Endothelial cell of hepatic sinusoid (primary cell): ENCODE measurements around the gene LONRF2.

ENCODE experiments used
- in situ Hi-C: cut with HindIII; loops from 2 replicates; pipeline ENCODE4 v1.10.0; 2017; ENCODE audit warnings: low sequenced_read_pairs

The LONRF2 gene

GRCh38 chr2:100277540-100278207 is 44.6 kb downstream of the LONRF2 start:
- in situ Hi-C loops: no loop called here

- in situ Hi-C loops: no loop called here
These were observed 45.6 kb downstream of the LONRF2 start for GRCh38 chr2:100276716-100277115.

- in situ Hi-C loops: no loop called here
These were observed 47.1 kb downstream of the LONRF2 start for GRCh38 chr2:100275200-100275589.

DNA sequence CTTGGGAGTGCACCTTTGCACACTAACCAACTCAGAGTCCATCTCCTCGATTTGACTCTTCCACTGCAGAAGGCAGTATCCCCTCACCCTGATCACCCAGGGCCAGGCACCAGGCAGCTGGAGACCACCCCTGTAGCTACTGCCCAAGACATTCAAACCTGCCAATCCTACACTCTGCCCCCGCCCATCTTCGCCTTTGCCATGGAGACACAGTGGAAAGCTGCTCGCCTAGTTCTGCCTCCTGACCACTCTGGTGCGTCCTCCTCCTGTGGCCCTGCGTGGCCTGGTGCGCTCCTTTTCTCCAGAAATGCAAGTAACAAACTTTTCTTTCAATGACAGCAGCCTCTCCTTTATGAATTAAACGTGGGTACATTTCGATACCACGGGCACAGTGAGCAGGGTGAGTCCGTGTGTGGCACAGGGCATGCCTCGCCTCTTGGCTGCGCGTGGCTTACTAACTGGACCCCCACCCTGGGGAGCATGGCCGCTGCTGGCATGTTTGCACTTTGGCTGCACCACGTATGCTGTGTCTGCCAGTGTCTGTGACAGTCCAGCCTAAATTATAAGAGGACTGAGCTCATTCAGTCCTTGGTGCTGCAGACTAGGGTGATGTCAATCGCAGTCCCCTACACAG is 47.6 kb downstream of the LONRF2 start:
- in situ Hi-C loops: no loop called here

DNA sequence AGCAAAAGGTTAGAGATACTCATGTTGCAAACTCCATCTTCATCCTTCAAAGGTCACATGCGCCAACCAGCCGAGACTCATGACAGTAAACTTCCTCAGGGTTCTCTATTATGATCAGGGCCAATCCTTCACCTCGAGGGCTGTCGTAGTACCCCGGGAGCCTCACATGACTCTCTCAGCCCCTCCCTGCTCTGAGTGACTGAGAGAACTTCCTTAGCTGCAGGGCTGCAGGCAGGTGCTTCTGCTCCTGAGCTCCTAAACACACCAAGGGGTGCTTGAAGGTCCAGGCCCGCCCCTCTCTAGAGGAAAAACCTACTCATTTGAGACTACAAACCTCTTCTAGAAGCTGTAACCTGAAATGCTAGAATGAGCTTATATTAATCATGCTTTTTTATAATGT is 48.2 kb downstream of the LONRF2 start:
- in situ Hi-C loops: no loop called here

DNA sequence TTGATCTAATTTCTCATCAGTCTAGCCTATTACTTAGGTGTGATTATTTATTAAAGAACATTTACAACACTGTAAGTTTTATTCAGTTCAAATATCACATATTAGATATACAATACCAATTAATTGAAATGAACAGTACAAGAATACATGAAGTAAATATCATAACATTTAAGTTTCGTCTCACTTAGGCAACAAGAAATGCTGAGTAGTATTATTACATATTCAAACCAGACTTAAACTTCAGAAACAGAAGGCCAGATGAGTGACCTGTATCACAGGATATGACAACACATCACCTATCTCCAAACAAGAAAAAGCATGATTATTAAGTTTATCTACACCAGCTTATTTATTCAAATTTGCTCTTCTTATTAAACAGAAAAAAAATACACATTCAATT is 48.9 kb downstream of the LONRF2 start:
- in situ Hi-C loops: no loop called here

- in situ Hi-C loops: no loop called here
These were observed 49.4 kb downstream of the LONRF2 start for GRCh38 chr2:100272841-100273329.

DNA sequence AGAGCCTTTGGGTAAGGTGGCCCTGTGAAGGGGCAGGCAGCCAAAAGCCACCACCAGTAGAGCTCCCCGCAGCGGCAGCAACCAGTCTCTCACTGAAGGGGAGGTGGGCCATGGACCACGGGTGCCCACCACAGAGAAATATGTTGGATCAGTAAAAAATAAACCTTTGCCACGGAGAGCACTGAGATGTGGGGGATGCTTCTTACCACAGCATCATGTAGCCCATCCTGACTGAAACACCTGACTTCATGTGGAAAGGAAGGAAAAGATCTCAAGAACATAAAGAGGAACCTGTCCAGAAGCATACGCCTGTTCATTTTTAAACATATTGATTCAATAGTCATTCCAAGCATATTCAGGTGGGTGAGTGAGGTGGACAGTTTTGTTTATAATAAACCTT is 51.1 kb downstream of the LONRF2 start:
- in situ Hi-C loops: no loop called here

DNA sequence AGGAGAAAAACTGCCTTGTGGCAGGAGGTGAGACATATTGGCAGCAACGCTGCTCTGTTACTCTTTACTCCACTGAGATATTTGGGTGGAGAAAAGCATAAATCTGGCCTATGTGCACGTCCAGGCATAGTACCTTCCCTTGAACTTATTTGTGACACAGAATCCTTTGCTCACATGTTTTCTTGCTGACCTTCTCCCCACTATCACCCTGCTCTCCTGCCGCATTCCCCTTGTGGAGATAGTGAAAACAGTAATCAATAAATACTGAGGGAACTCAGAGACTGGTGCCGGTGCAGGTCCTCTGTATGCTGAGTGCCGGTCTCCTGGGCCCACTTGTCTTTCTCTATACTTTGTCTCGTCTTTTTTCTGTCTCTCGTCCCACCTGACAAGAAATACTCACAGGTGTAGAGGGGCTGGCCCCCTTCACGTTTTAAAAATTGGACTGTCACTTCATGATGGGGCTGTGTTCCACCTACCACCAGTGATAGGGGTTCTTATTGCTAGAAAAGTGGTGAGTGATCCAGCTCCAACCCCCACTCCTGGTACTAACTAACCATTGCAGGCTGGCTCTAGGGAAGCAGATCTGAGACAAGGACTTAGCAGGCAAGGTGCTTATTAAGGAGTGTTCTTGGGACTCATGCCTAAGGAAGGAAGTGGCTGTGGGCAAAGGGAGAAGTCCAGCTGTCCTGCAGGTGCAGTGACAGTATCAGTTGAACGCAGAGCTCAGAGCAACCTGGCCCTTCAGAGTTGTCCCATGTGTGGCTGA is 51.7 kb downstream of the LONRF2 start:
- in situ Hi-C loops: no loop called here

DNA sequence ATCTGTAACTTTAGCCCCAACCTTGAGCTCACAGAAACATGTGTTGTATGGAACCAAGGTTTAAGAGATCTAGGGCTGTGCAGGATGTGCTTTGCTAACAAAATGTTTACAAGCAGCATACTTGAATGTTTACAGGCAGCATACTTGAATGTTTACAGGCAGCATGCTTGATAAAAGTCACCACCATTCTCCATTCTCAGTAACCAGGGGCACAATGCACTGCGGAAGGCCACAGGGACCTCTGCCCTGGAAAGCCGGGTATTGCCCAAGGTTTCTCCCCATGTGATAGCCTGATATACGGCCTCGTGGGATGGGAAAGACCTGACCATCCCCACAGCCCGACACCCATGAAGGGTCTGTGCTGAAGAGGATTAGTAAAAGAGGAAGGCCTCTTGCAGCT is 52.4 kb downstream of the LONRF2 start:
- in situ Hi-C loops: no loop called here

DNA sequence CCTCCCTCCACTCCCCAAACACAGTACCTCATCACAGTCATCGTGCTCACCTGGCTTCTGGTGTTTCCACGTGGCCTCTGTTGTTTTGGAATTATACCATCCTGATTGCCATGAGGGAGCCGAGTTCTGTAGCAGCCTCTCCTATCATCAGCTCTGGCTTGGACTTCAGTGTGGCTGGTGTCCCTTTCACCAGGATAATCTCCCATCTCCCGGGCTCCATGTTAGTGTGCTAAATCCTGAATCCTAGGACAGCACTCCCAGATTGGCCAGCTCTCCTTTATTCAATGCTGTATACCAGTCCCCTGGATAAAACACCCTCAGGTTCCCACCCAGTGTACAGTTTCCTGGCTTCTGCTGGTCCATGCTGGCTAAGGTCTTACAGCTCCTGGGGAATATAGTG is 53.3 kb downstream of the LONRF2 start:
- in situ Hi-C loops: no loop called here

DNA sequence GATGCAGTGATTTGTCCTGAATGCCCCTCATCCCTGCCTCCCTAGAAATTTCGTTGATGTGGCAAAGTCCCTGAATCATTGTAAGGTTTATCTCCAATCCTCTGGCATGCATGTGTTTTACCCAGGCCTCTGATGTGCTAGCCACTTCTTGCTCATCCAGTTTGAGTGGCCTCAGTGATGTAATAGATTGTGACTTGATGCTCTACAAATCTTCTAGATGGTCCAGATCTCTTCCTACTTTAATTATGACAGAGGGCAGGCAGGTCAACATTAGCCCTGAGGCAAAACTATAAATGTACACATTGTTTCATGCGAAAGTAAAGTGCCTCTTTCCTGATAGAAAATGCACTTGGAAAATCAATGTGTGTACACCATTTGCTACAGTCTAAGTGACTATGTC is 54.5 kb downstream of the LONRF2 start:
- in situ Hi-C loops: no loop called here

DNA sequence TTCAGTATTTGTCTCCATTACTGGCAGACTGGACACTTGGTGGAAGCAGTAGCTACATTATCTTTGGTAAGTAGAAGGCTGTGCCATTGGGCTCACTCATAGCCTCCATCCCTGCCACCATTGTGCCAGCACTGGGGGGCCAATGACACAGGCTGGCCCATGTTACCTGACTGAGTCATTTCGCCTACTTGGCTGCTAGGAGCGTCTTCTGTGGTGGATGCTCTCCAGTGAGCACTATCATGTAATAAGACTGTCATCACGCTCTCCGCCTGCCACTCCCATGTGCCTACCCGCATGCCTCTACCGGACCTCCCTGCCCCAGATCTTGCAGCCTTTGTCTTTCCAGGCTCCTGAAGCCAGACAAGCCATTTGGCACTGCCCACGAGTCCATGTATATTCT is 56.2 kb downstream of the LONRF2 start:
- in situ Hi-C loops: no loop called here

GRCh38 chr2:100265226-100265625 is 57.1 kb downstream of the LONRF2 start:
- in situ Hi-C loops: no loop called here

- in situ Hi-C loops: loop anchor here (5.0 kb wide), 1 partner anchor 118 kb away; no protein-coding TSS in a partner anchor
These were observed 57.6 kb downstream of the LONRF2 start for GRCh38 chr2:100264651-100265050.

GRCh38 chr2:100264121-100264520 is 58.2 kb downstream of the LONRF2 start:
- in situ Hi-C loops: loop anchor here (5.0 kb wide), 1 partner anchor 118 kb away; no protein-coding TSS in a partner anchor

DNA sequence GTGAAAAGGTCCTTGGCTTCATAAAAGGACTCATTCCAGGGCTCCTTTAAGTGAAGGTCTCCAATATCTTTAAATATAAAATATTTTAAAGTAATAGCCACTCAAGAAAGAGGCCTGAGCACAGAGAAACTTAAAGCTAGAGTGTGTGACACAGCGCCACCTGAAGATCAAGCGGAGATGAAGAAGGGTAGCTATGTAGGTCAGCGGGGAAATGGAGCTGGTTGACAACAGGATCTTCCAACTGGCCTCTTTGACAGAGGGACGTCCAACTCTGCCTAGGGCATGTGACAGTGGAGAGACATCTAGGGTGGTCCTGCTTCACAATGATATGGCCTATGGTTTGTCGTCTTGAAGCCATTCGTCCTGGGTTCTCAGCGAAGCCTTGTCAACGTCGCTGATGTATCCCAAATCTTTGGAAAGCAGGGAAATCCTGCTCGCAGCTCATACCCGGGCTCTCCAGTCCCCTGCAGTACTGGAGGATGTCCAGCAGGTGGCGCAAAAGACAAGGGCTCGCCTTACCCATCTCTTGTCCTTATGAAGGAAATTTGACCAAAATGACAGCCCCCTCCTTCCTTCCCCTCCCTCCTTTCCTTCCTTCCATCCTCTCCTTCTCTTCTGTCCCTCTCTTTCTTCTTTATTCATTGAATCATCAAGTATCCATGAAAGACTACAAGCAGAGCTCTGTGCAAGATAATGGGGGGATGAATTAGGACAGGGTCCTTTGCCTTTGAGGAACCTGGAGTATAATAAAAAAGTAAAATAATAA is 59.6 kb downstream of the LONRF2 start:
- in situ Hi-C loops: loop anchor here (5.0 kb wide), 1 partner anchor 120 kb away; no protein-coding TSS in a partner anchor

GRCh38 chr2:100262046-100262445 is 60.3 kb downstream of the LONRF2 start:
- in situ Hi-C loops: loop anchor here (5.0 kb wide), 1 partner anchor 120 kb away; no protein-coding TSS in a partner anchor

DNA sequence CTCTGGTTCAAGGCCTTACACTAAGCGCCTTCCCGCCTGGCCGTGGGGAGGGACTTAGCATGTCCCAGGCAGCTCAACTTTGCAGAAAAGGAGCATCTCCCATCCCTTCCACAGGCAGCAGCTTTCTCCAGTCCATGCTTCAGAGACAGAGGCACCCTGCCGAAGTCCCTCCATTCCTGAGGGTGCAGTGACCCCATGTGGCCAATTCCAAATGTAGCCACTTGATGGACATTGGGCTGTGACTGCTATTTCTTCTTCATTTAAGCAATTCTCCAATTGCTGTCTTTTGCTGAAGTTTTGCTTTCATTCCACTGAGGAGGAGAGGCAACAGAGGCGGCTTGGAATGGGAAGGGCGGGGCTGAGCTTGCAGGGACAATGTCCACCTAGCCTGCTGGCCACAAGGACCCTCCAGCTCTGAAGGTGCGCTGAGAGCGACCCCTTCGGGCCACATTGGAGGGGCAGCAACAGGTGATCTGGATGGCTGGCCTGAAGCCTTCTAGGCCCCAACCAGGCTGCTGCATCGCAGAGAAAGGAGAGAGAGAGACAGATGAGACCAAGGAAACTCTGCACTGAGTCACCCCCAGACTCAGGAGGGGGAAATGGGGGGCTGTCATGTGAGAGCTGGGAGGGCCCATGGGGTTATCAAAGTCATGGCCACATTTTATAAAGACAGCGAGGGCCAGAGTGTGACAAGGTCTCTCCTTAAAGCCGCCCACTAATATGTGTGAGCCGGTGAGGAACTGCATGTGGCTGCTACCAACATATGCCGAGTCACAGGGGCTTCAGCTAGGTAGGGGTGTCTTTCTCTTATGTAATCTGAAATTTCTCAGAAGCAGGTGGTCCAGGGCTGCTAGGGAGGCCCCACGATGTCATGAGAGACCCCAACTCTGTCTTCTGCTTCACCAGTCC is 61.3 kb downstream of the LONRF2 start:
- in situ Hi-C loops: loop anchor here (5.0 kb wide), 1 partner anchor 121 kb away; no protein-coding TSS in a partner anchor

DNA sequence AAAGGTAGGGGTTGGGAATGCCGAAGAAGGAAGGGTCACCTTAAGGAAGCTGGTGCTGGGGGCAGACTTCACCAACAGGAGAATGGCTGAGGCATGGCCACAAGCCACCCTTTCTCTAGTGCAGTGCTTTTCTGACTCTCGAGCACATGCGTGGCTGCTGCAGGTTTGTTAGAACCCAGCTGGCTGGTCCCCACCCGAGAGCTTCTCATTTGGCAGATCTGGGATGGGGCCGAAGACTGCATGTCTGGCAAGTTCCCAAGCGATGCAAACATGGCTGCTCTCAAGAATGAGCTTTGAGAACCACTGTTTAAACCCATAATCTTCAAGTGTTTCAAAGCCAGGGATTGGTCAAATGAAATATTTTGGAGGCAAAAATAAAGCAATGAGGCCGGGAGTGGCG is 63.2 kb downstream of the LONRF2 start:
- in situ Hi-C loops: no loop called here
